Fibroblast of the aortic adventitia (primary cell): Measurements from ENCODE around the gene OTOGL. TPM values are rescaled to one million over a fixed set of nuclear protein-coding genes. Genes with fewer than 3 reads are reported as not detected.

Source experiments
- DNase-seq: peaks from one replicate; pipeline ENCODE4 v3.0.0-alpha.2; 2010; ENCODE audit warnings: low read depth
- H3K4me3 ChIP-seq: 2 replicates; pipeline ENCODE4 v1.5.1; 2011; ENCODE audit warnings: low read depth, mild to moderate bottlenecking, control low read depth, low read length, moderate library complexity
- small RNA-seq: library from RNA; depleted of rRNA; stranded (forward); fragments of <200 nt; gene quantifications from one replicate; pipeline ENCODE3, GENCODE V24; 2012
- total RNA-seq: library from RNA; depleted of rRNA; stranded (reverse); fragments of >200 nt; gene quantifications from 2 replicates; pipeline ENCODE4 v1.2.3, GENCODE V29; 2012; ENCODE audit warnings: low replicate concordance
- TF ChIP-seq, protein P1 (sequence below): IDR thresholded peaks from 2 replicates; pipeline ENCODE4 v1.5.1; 2011; ENCODE audit warnings: mild to moderate bottlenecking, low read length, control low read depth, inconsistent platforms; ENCODE audit not compliant: insufficient read depth

The OTOGL gene
- total RNA-seq, 1 donor = 0.27 TPM

DNA sequence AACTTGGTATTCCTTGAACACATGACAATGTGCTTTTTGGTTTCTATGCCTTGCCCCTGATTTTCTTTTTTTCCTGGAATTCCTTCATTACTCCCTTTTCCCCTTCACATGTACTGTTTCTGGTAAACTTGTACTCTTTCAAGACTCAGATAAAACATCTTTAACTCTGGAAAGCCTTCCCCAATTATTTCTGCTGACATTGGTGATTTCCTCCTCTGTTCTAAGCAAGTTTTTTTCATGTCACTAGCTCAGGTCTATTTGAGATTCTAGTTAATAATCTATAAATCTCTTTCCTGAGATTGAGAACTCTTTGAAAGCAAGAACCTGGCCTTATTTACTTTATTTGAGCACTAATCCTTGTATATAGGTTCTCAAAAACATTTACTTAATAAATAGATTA, 320.7 kb downstream of the OTOGL start:
- no peak overlapping the region for H3K4me3 ChIP-seq
- DNase-seq = no peak
- TF ChIP-seq, protein P1, sequence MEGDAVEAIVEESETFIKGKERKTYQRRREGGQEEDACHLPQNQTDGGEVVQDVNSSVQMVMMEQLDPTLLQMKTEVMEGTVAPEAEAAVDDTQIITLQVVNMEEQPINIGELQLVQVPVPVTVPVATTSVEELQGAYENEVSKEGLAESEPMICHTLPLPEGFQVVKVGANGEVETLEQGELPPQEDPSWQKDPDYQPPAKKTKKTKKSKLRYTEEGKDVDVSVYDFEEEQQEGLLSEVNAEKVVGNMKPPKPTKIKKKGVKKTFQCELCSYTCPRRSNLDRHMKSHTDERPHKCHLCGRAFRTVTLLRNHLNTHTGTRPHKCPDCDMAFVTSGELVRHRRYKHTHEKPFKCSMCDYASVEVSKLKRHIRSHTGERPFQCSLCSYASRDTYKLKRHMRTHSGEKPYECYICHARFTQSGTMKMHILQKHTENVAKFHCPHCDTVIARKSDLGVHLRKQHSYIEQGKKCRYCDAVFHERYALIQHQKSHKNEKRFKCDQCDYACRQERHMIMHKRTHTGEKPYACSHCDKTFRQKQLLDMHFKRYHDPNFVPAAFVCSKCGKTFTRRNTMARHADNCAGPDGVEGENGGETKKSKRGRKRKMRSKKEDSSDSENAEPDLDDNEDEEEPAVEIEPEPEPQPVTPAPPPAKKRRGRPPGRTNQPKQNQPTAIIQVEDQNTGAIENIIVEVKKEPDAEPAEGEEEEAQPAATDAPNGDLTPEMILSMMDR = no peak

GRCh38 chr12:80422550-80422949, 323.2 kb downstream of the OTOGL start:
- no peak overlapping the region for H3K4me3 ChIP-seq
- peak; percentile 61 for DNase-seq
- TF ChIP-seq, protein P1 = no peak

Small RNA genes lying within 50 kb of the gene (small RNA-seq; reads per million reads assigned to genes)
- 0.19 reads per million for gene RN7SKP261
- gene RNU7-106P = not detected

Other genes starting within 250 kb of the OTOGL start
- gene PPP1R12A, start 164.4 kb upstream of the OTOGL start, total RNA-seq = 119 and 269 TPM in 2 replicates